HepG2 (cell line): ENCODE measurements around the gene SPOPL.

Experiments used
- ATF2 ChIP-seq: sonication (generic); formaldehyde crosslinking; IDR thresholded peaks from 2 replicates; pipeline ENCODE4 v1.4.0; 2020; ENCODE audit warnings: missing genetic modification reagents
- CHD4 ChIP-seq: fragments of 200-600 bp; sonication (generic); IDR thresholded peaks from 2 replicates; pipeline ENCODE4 v1.7.0; 2017; ENCODE audit warnings: mild to moderate bottlenecking, low read length, borderline replicate concordance
- EZH2 ChIP-seq: conservative IDR thresholded peaks from 2 replicates; pipeline ENCODE4 v1.6.1; 2012; ENCODE audit warnings: mild to moderate bottlenecking, low read depth, low read length, moderate library complexity
- FOXK1 ChIP-seq: sonication (generic); formaldehyde crosslinking; IDR thresholded peaks from 2 replicates; pipeline ENCODE4 v1.4.0; 2020; ENCODE audit warnings: low read depth, missing genetic modification reagents, borderline replicate concordance
- GFI1 ChIP-seq: sonication (generic); formaldehyde crosslinking; IDR thresholded peaks from 2 replicates; pipeline ENCODE4 v1.5.0; 2020; ENCODE audit warnings: missing genetic modification reagents, mild to moderate bottlenecking, borderline replicate concordance
- PBX2 ChIP-seq: IDR thresholded peaks from 2 replicates; pipeline ENCODE4 v1.6.1; 2016; ENCODE audit warnings: control low read depth
- POLR2AphosphoS5 ChIP-seq: IDR thresholded peaks from 2 replicates; pipeline ENCODE4 v1.6.1; 2012; ENCODE audit warnings: low read depth, low read length
- SIN3A ChIP-seq: IDR thresholded peaks from 2 replicates; pipeline ENCODE4 v1.6.1; 2011; ENCODE audit warnings: low read depth, mild to moderate bottlenecking, control low read depth, low read length, borderline replicate concordance
- SMYD3 ChIP-seq: sonication (generic); formaldehyde crosslinking; IDR thresholded peaks from 2 replicates; pipeline ENCODE4 v1.8.1; 2023; ENCODE audit warnings: mild to moderate bottlenecking, missing genetic modification reagents
- TEAD2 ChIP-seq: sonication (generic); formaldehyde crosslinking; IDR thresholded peaks from 2 replicates; pipeline ENCODE4 v1.9.0; 2021; ENCODE audit warnings: missing genetic modification reagents
- YY1 ChIP-seq: IDR thresholded peaks from 2 replicates; pipeline ENCODE4 v1.6.1; 2011; ENCODE audit warnings: low read length, low read depth, moderate library complexity, mild to moderate bottlenecking; ENCODE audit not compliant: insufficient read depth, insufficient replicate concordance

- TF ChIP-seq ATF2 (no peak), EZH2 (no peak), POLR2AphosphoS5 (no peak), YY1 (no peak), GFI1 (CRISPR knock-in tag) (no peak), CHD4 (no peak), TEAD2 (CRISPR knock-in tag) (no peak), SMYD3 (CRISPR knock-in tag) (no peak), SIN3A (no peak), FOXK1 (no peak), PBX2 (CRISPR knock-in tag) (no peak)
These were observed 49.2 kb upstream of the SPOPL start for GRCh38 chr2:138452324-138452723.
